Measurements from ENCODE around the gene PROX2.

Gene PROX2

GRCh38 chr14:74841230-74842207 lies 34.4 kb downstream of the PROX2 start:
- DNase-seq: peak; percentile 20

GRCh38 chr14:74840603-74841030 lies 35.3 kb downstream of the PROX2 start:
- DNase-seq: no peak

- DNase-seq: no peak
Measured at GRCh38 chr14:74838166-74838565, 37.8 kb downstream of the PROX2 start.

- DNase-seq: no peak
Measured at GRCh38 chr14:74836251-74836960, 39.5 kb downstream of the PROX2 start.

- DNase-seq: peak; percentile 2
Measured at GRCh38 chr14:74835645-74836250, 40.2 kb downstream of the PROX2 start.

- no peak for DNase-seq
Measured at GRCh38 chr14:74834692-74835392, 41.1 kb downstream of the PROX2 start.

GRCh38 chr14:74832849-74833248 lies 43.1 kb downstream of the PROX2 start:
- DNase-seq: no peak

GRCh38 chr14:74829251-74829650 lies 46.7 kb downstream of the PROX2 start:
- no peak for DNase-seq

- DNase-seq: no peak
Measured at GRCh38 chr14:74826574-74826973, 49.4 kb downstream of the PROX2 start.
